DND-41 (cell line): ENCODE data around the gene SMTN.

ENCODE experiments used
- CTCF ChIP-seq: IDR thresholded peaks from 2 replicates; pipeline ENCODE4 v1.5.1; 2012; ENCODE audit warnings: borderline replicate concordance, low read length, moderate library complexity, mild to moderate bottlenecking; ENCODE audit not compliant: poor library complexity, severe bottlenecking; ENCODE audit errors: extremely low read depth
- EZH2 ChIP-seq: IDR thresholded peaks from 3 replicates; pipeline ENCODE4 v1.6.1; 2012; ENCODE audit warnings: borderline replicate concordance, low read depth, mild to moderate bottlenecking, moderate library complexity, low read length, inconsistent platforms; ENCODE audit not compliant: severe bottlenecking

GRCh38 chr22:31081963-31082605 lies 966 bp downstream of the SMTN start:
- TF ChIP-seq CTCF = no peak
- TF ChIP-seq EZH2 = no peak
